ENCODE results near the gene ADORA2A.

DNA sequence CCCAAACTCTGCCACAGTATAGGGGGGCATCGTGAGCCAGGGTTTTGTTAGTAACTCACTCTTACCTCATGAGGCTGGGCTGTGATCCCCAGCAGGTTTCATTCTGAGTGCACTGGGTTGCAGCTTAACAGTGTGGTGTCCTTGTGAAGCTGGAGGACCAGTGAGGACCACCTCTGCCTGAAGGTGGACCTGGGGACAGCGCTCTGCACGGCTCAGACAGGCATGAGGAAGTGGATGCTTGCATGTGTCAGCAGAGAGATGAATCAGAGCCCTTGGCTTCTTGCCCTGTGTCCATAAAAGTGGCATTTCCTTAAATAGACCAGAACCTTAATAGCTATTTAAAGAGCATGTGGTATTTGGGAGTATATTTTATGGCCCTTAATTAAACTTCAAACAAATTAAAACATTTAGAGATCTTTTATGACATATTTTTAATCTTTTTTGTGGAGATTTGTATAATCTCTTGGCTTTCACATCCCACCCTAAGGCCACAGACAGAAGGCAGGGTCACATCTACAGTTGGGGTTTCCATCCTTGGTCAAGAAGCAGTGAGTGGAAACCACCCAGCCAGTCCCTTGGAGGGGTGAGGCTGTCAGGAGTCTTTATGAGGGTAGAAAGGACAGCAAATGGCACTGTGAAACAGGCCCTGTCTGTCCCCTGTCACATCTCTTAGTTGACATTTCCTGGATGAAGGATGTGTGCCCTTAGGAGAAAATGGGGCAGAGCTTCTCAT, 24.8 kb upstream of the ADORA2A start:
- TF ChIP-seq HDGF (IDR thresholded peaks at IDR 0.05; ENCODE audit: borderline replicate concordance), result no peak
- no peak for TF ChIP-seq LEF1 (IDR thresholded peaks at IDR 0.05; ENCODE audit: borderline replicate concordance)
- TF ChIP-seq BHLHE40 (IDR thresholded peaks at IDR 0.05; ENCODE audit: borderline replicate concordance), result no peak
- no peak for TF ChIP-seq SP1 (IDR thresholded peaks at IDR 0.05)
- TF ChIP-seq CTBP1 (IDR thresholded peaks at IDR 0.05; ENCODE audit: borderline replicate concordance), result no peak
- no peak for TF ChIP-seq SUZ12 (IDR thresholded peaks at IDR 0.05)
- TF ChIP-seq ZNF384 (IDR thresholded peaks at IDR 0.05), result no peak
- TF ChIP-seq FOXM1 (IDR thresholded peaks at IDR 0.05; ENCODE audit: borderline replicate concordance), result no peak
